SK-N-SH (cell line): ENCODE data around the gene VPS8.

ENCODE experiments used
- EZH2phosphoT487 ChIP-seq: fragments of 200-600 bp; sonication (generic); IDR thresholded peaks from 2 replicates; pipeline ENCODE4 v1.6.1; 2017; ENCODE audit warnings: low read depth, mixed run types, mild to moderate bottlenecking, antibody characterized with exemption, moderate library complexity, borderline replicate concordance
- POLR2AphosphoS5 ChIP-seq: IDR thresholded peaks from 2 replicates; pipeline ENCODE4 v1.6.1; 2012; ENCODE audit warnings: low read depth, low read length
- RCOR1 ChIP-seq: fragments of 150-350 bp; IDR thresholded peaks from 2 replicates; pipeline ENCODE4 v1.6.1; 2017; ENCODE audit warnings: antibody characterized with exemption, low read length
- RFX5 ChIP-seq: IDR thresholded peaks from 2 replicates; pipeline ENCODE4 v1.6.1; 2012; ENCODE audit warnings: mild to moderate bottlenecking, improper control_type of control experiment, low read length
- USF1 ChIP-seq: IDR thresholded peaks from 2 replicates; pipeline ENCODE4 v1.4.0; 2012; ENCODE audit warnings: low read depth, borderline replicate concordance
- USF2 ChIP-seq: fragments of 150-350 bp; IDR thresholded peaks from 2 replicates; pipeline ENCODE4 v1.6.1; 2017; ENCODE audit warnings: antibody characterized with exemption, low read length, low read depth, borderline replicate concordance
- TF ChIP-seq, protein P1 (sequence below): fragments of 200-600 bp; sonication (generic); IDR thresholded peaks from 2 replicates; pipeline ENCODE4 v1.6.1; 2017; ENCODE audit warnings: antibody characterized with exemption, mild to moderate bottlenecking, moderate library complexity
- TF ChIP-seq, protein P2 (sequence below): IDR thresholded peaks from 2 replicates; pipeline ENCODE4; 2012

DNA sequence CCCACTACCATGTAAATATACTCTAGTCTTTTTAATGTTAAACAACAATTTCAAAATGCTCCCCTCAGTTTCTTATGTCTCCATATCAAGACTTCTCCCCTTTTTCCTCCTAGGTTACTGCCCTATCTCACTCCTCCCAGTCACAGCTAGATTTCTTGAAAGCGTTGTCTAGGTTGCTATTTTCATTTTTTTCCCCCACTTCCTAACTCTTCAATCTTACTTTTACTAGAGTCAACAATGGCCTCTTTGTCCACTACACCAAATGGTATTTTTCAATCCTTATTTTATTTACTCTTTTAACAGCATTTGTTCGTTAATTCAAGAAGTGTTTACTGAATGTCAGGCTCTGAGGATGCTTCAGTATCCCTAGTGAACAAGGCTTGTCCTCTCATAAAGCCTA, 84.4 kb downstream of the VPS8 start:
- TF ChIP-seq POLR2AphosphoS5: no peak
- TF ChIP-seq, protein P1, sequence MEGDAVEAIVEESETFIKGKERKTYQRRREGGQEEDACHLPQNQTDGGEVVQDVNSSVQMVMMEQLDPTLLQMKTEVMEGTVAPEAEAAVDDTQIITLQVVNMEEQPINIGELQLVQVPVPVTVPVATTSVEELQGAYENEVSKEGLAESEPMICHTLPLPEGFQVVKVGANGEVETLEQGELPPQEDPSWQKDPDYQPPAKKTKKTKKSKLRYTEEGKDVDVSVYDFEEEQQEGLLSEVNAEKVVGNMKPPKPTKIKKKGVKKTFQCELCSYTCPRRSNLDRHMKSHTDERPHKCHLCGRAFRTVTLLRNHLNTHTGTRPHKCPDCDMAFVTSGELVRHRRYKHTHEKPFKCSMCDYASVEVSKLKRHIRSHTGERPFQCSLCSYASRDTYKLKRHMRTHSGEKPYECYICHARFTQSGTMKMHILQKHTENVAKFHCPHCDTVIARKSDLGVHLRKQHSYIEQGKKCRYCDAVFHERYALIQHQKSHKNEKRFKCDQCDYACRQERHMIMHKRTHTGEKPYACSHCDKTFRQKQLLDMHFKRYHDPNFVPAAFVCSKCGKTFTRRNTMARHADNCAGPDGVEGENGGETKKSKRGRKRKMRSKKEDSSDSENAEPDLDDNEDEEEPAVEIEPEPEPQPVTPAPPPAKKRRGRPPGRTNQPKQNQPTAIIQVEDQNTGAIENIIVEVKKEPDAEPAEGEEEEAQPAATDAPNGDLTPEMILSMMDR: no peak
- TF ChIP-seq, protein P2, sequence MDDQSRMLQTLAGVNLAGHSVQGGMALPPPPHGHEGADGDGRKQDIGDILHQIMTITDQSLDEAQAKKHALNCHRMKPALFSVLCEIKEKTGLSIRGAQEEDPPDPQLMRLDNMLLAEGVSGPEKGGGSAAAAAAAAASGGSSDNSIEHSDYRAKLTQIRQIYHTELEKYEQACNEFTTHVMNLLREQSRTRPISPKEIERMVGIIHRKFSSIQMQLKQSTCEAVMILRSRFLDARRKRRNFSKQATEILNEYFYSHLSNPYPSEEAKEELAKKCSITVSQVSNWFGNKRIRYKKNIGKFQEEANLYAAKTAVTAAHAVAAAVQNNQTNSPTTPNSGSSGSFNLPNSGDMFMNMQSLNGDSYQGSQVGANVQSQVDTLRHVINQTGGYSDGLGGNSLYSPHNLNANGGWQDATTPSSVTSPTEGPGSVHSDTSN: no peak
- TF ChIP-seq RFX5: no peak
- TF ChIP-seq USF1: no peak
- no peak for TF ChIP-seq EZH2phosphoT487
- no peak for TF ChIP-seq RCOR1
- TF ChIP-seq USF2: no peak
